ENCODE measurements around the gene TMEM11. TPM values are rescaled to one million over a fixed set of nuclear protein-coding genes. Genes with fewer than 3 reads are reported as not detected.

TMEM11 gene
- total and polyA plus RNA-seq, 8 donors: 0.87 to 30.8 (median 13.1) TPM

DNA sequence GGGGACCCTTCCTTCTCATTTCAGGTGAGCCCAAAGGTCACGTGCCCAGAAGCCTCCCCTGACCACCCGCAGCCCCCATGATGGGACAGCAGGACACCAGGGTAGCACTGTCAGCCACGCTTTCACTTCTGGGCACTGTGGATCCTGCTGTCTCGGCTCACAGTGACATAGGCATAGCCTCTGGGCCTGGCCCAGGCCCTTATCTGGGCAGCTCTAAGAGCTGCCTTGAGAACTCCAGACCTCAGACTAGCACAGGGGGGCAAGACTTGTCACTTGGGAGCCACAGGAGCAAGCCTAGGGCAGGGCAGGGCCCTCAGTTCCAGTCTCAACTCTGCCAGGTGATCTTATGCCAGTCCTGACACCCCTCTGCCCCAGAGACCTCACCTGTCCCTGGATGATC lies 34.5 kb upstream of the TMEM11 start:
- H3K27me3 ChIP-seq: no peaks in the 10 kb centered on the region
- no peak overlapping the region for H3K4me3 ChIP-seq
- no peak overlapping the region for H3K27ac ChIP-seq
- WGBS, 5 donors: 72 to 87% (median 80%) methylated on average over 3 to 4 of the region's 4 CpGs
- no peaks in the 10 kb centered on the region for H3K9me3 ChIP-seq
- intact Hi-C loops (cut with DNase I; ENCODE audit: low total_unique reads): no loop called here
- H3K4me1 ChIP-seq: peaks cover 13 to 56% (median 28%) of the 10 kb centered on the region in 4 donors
- H3K36me3 ChIP-seq: peaks cover 0 to 14% (median 10%) of the 10 kb centered on the region in 4 donors
- no peak for TF ChIP-seq EP300 (IDR thresholded peaks at IDR 0.05)
- no peak for TF ChIP-seq POLR2AphosphoS5 (IDR thresholded peaks at IDR 0.05)
- TF ChIP-seq, protein P1, sequence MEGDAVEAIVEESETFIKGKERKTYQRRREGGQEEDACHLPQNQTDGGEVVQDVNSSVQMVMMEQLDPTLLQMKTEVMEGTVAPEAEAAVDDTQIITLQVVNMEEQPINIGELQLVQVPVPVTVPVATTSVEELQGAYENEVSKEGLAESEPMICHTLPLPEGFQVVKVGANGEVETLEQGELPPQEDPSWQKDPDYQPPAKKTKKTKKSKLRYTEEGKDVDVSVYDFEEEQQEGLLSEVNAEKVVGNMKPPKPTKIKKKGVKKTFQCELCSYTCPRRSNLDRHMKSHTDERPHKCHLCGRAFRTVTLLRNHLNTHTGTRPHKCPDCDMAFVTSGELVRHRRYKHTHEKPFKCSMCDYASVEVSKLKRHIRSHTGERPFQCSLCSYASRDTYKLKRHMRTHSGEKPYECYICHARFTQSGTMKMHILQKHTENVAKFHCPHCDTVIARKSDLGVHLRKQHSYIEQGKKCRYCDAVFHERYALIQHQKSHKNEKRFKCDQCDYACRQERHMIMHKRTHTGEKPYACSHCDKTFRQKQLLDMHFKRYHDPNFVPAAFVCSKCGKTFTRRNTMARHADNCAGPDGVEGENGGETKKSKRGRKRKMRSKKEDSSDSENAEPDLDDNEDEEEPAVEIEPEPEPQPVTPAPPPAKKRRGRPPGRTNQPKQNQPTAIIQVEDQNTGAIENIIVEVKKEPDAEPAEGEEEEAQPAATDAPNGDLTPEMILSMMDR (IDR thresholded peaks at IDR 0.05): no peak
- no peak for TF ChIP-seq POLR2A (IDR thresholded peaks at IDR 0.05)
- DNase-seq: no peak

DNA sequence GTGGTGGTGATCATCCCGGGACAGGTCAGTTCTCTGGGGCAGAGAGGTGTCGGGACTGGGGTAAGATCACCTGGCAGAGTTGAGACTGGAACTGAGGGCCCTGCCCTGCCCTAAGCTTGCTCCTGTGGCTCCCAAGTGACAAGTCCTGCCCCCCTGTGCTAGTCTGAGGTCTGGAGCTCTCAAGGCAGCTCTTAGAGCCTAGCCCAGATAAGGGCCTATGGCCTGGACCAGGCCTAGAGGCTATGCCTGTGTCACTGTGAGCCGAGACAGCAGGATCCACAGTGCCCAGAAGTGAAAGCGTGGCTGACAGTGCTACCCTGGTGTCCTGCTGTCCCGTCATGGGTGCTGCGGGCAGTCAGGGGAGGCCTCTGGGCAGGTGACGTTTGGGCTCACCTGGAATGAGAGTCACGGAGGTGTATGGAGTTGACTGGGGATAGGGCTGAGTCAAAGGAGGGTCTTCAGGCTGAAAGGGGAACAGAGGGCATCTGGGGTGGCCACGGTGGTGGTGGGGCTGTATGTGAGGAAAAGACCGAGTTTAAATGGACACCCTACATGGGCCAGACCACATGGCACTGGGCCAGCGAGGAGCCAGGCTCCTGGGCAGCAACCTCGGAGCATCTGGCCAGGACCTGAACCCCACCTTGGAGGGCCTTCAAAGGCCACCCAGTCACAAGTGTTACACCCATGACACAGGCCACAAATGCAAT lies 33.7 kb upstream of the TMEM11 start:
- peaks cover 0 to 22% (median 18%) of the 10 kb centered on the region in 4 donors for H3K36me3 ChIP-seq
- no peak overlapping the region for H3K27ac ChIP-seq
- no peak for DNase-seq
- H3K4me1 ChIP-seq: peaks cover 13 to 54% (median 28%) of the 10 kb centered on the region in 4 donors
- no peaks in the 10 kb centered on the region for H3K27me3 ChIP-seq
- no peak for TF ChIP-seq POLR2AphosphoS5 (IDR thresholded peaks at IDR 0.05)
- no peak for TF ChIP-seq EP300 (IDR thresholded peaks at IDR 0.05)
- TF ChIP-seq POLR2A (IDR thresholded peaks at IDR 0.05): no peak
- TF ChIP-seq, protein P1 (IDR thresholded peaks at IDR 0.05): no peak
- no peaks in the 10 kb centered on the region for H3K9me3 ChIP-seq
- WGBS, 5 donors: 79 to 93% (median 84%) methylated on average over 9 to 12 of the region's 12 CpGs
- intact Hi-C loops (cut with DNase I; ENCODE audit: low total_unique reads): no loop called here
- H3K4me3 ChIP-seq: no peak overlapping the region

DNA sequence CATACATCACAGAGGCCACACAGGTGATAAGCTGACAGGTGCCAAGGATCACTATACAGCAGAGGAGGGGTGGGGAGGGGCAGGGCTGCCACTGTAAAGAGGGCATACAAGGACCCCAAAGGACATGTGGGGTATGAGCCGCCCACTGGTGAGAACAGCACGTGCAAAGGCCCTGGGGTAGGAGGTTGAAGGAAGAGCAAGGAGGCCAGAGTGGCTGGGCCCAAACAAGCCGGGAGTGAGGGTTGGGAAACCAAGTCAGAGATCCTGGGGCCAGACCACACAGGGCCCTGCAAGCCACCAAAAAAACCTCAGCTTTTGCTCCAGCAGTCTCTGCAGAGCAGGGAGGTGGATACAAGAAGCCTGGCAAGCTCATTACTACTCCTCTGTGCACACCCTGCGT lies 32.7 kb upstream of the TMEM11 start:
- Histone ChIP-seq H3K4me3 (no peak overlapping the region), H3K27ac (no peak overlapping the region), H3K4me1 (peaks cover 4 to 44% (median 18%) of the 10 kb centered on the region in 4 donors), H3K9me3 (no peaks in the 10 kb centered on the region), H3K36me3 (peaks cover 0 to 32% (median 28%) of the 10 kb centered on the region in 4 donors), H3K27me3 (no peaks in the 10 kb centered on the region)
- WGBS, 5 donors: 86 to 100% (median 93%) methylated on average over 4 of the region's 4 CpGs
- TF ChIP-seq POLR2A (IDR thresholded peaks at IDR 0.05) (no peak), POLR2AphosphoS5 (IDR thresholded peaks at IDR 0.05) (no peak), EP300 (IDR thresholded peaks at IDR 0.05) (no peak)
- TF ChIP-seq, protein P1 (IDR thresholded peaks at IDR 0.05): no peak
- no peak for DNase-seq
- intact Hi-C loops (cut with DNase I; ENCODE audit: low total_unique reads): no loop called here

DNA sequence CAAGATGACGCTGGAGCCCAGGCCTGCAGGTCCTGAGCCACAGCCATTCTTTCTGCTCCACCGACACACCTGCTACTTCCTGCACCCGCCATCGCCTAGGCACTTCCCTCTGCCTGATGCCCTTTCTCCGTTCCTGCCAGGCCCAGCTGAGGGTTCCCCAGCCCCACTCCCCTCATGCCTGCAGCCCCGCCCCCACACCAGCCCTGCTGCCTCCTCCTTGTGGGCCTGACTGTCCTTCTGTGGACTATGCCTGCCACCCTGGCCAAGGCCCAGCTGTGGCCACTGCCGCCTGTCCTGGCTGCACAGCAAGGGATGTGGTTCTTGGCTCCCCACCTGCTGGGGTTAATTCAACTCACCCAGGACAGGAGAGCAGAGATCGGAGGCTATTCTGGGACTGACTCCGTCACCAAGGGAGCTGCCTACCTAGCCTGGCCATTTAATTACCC lies 31.7 kb upstream of the TMEM11 start:
- 60 to 79% (median 74%) methylated on average over 8 to 9 of the region's 9 CpGs for WGBS, 5 donors
- no peak overlapping the region for H3K4me3 ChIP-seq
- TF ChIP-seq POLR2AphosphoS5 (IDR thresholded peaks at IDR 0.05) (no peak), EP300 (IDR thresholded peaks at IDR 0.05) (no peak), POLR2A (IDR thresholded peaks at IDR 0.05) (no peak)
- TF ChIP-seq, protein P1 (IDR thresholded peaks at IDR 0.05): no peak
- H3K27ac ChIP-seq: no peak overlapping the region
- H3K36me3 ChIP-seq: peaks cover 0 to 40% (median 32%) of the 10 kb centered on the region in 4 donors
- H3K9me3 ChIP-seq: no peaks in the 10 kb centered on the region
- H3K27me3 ChIP-seq: no peaks in the 10 kb centered on the region
- intact Hi-C loops (cut with DNase I; ENCODE audit: low total_unique reads): no loop called here
- DNase-seq: no peak
- peaks cover 0 to 34% (median 8%) of the 10 kb centered on the region in 4 donors for H3K4me1 ChIP-seq
